ENCODE measurements around the gene DACT3.
A peak's percentile ranks its signal among the peaks of the same experiment; 100 is the strongest.

DACT3 gene

GRCh38 chr19:46661020-46661731 is at the start of gene DACT3:
Gene DACT3, minus strand, starts transcription at chr19:46661182. Its CDS starts 118 bp downstream, at chr19:46661064.
- peak; percentile 100 for DNase-seq

- no peak for DNase-seq
Measured at GRCh38 chr19:46710687-46711086, 49.7 kb upstream of the DACT3 start.

GRCh38 chr19:46704379-46705076 is 43.5 kb upstream of the DACT3 start:
- DNase-seq = peak; percentile 77 to 86 (median 85)

- DNase-seq = no peak
Measured at GRCh38 chr19:46700704-46701103, 39.7 kb upstream of the DACT3 start.

- DNase-seq = no peak
Measured at GRCh38 chr19:46698395-46699321, 37.7 kb upstream of the DACT3 start.

- DNase-seq = peak in 2 of 3 donors; percentile 54 to 57
Measured at GRCh38 chr19:46697204-46697960, 36.4 kb upstream of the DACT3 start.

GRCh38 chr19:46696866-46697203 is 35.9 kb upstream of the DACT3 start:
- no peak for DNase-seq

- no peak for DNase-seq
Measured at GRCh38 chr19:46696052-46696451, 35.1 kb upstream of the DACT3 start.

- no peak for DNase-seq
Measured at GRCh38 chr19:46693760-46694159, 32.8 kb upstream of the DACT3 start.

- DNase-seq = no peak
Measured at GRCh38 chr19:46692918-46693722, 32.1 kb upstream of the DACT3 start.

- no peak for DNase-seq
Measured at GRCh38 chr19:46691948-46692347, 31.0 kb upstream of the DACT3 start.

GRCh38 chr19:46691104-46691503 is 30.1 kb upstream of the DACT3 start:
- peak in 2 of 3 donors; percentile 42 to 44 for DNase-seq

- no peak for DNase-seq
Measured at GRCh38 chr19:46689358-46689757, 28.4 kb upstream of the DACT3 start.

GRCh38 chr19:46687438-46688145 is 26.6 kb upstream of the DACT3 start:
- no peak for DNase-seq

GRCh38 chr19:46685189-46685588 is 24.2 kb upstream of the DACT3 start:
- no peak for DNase-seq

- peak in 2 of 3 donors; percentile 39 to 58 for DNase-seq
Measured at GRCh38 chr19:46678110-46678732, 17.2 kb upstream of the DACT3 start.

GRCh38 chr19:46674416-46675178 is 13.6 kb upstream of the DACT3 start:
- DNase-seq = no peak

GRCh38 chr19:46670813-46671212 is 9.8 kb upstream of the DACT3 start:
- no peak for DNase-seq

GRCh38 chr19:46668662-46669061 is 7.7 kb upstream of the DACT3 start:
- no peak for DNase-seq

- no peak for DNase-seq
Measured at GRCh38 chr19:46665072-46665471, 4.1 kb upstream of the DACT3 start.

All from suppressor macrophage treated with lipopolysaccharide for 1 hour (primary cell).